WTC11 (cell line): ENCODE measurements around the gene ZFP36L2. TPM values are rescaled to one million over a fixed set of nuclear protein-coding genes. Genes with fewer than 3 reads are reported as not detected.

Experiments used
- ATAC-seq: fragments of 200-7000 bp; cut with Tn5 transposase; 2 replicates; pipeline ENCODE4 v1.10.0; 2021; ENCODE audit warnings: mild to moderate bottlenecking, moderate library complexity
- CTCF ChIA-PET: fragments of 300-600 bp; sonication (Branson Sonifier 250); formaldehyde crosslinking; loops from one replicate; lab custom pipeline; 2021; ENCODE audit warnings: antibody characterized with exemption; lab: Charles Lee
- POLR2A ChIA-PET: fragments of 350-600 bp; sonication (Branson Sonifier 250); formaldehyde crosslinking; loops from one replicate; lab custom pipeline; 2021; ENCODE audit warnings: antibody characterized with exemption; lab: Charles Lee
- DNase-seq: peaks from one replicate; pipeline ENCODE4 v3.0.0; 2021; ENCODE audit warnings: low spot score
- H3K27ac Mint-ChIP-seq: 2 replicates; pipeline ENCODE4 v1.8.0; 2021; ENCODE audit warnings: mixed read lengths
- H3K27me3 Mint-ChIP-seq: 2 replicates; pipeline ENCODE4 v1.8.0; 2021; ENCODE audit warnings: low read depth, mild to moderate bottlenecking, moderate library complexity, mixed read lengths
- H3K36me3 Mint-ChIP-seq: 2 replicates; pipeline ENCODE4 v1.8.0; 2021; ENCODE audit warnings: mixed read lengths
- H3K4me1 Mint-ChIP-seq: 2 replicates; pipeline ENCODE4 v1.8.0; 2022; ENCODE audit warnings: mixed read lengths
- H3K4me3 Mint-ChIP-seq: 2 replicates; pipeline ENCODE4 v1.8.0; 2021; ENCODE audit warnings: mild to moderate bottlenecking, moderate library complexity, mixed read lengths
- H3K9me3 Mint-ChIP-seq: 2 replicates; pipeline ENCODE4 v1.8.0; 2021; ENCODE audit warnings: mixed read lengths
- AFF4 ChIP-seq: sonication (generic); formaldehyde crosslinking; IDR thresholded peaks from 2 replicates; pipeline ENCODE4 v1.8.1; 2023; ENCODE audit warnings: mild to moderate bottlenecking, missing genetic modification reagents, borderline replicate concordance
- CBFB ChIP-seq: sonication (generic); formaldehyde crosslinking; IDR thresholded peaks from 2 replicates; pipeline ENCODE4 v1.8.1; 2022; ENCODE audit warnings: mild to moderate bottlenecking, low read depth, missing genetic modification reagents
- CREB1 ChIP-seq: sonication (generic); formaldehyde crosslinking; IDR thresholded peaks from 2 replicates; pipeline ENCODE4 v1.8.0; 2023; ENCODE audit warnings: mild to moderate bottlenecking, missing genetic modification reagents
- E2F1 ChIP-seq: sonication (generic); formaldehyde crosslinking; IDR thresholded peaks from 2 replicates; pipeline ENCODE4 v1.8.0; 2022; ENCODE audit warnings: mild to moderate bottlenecking, missing genetic modification reagents
- EMX1 ChIP-seq: fragments of 250-450 bp; sonication (Bioruptor Pico); IDR thresholded peaks from 2 replicates; pipeline ENCODE4 v1.8.0; 2021; ENCODE audit warnings: mild to moderate bottlenecking
- ERG ChIP-seq: fragments of 250-450 bp; sonication (Bioruptor Pico); IDR thresholded peaks from 2 replicates; pipeline ENCODE4 v1.8.0; 2021; ENCODE audit warnings: mild to moderate bottlenecking
- FOXK1 ChIP-seq: sonication (generic); formaldehyde crosslinking; IDR thresholded peaks from 2 replicates; pipeline ENCODE4 v1.8.0; 2022; ENCODE audit warnings: mild to moderate bottlenecking, moderate library complexity, missing genetic modification reagents
- GTF2I ChIP-seq: fragments of 250-450 bp; sonication (Bioruptor Pico); conservative IDR thresholded peaks from 2 replicates; pipeline ENCODE4 v1.4.0; 2021; ENCODE audit warnings: mild to moderate bottlenecking
- IRF2 ChIP-seq: sonication (generic); formaldehyde crosslinking; IDR thresholded peaks from 2 replicates; pipeline ENCODE4 v1.8.0; 2022; ENCODE audit warnings: low read depth, missing genetic modification reagents, borderline replicate concordance
- MXD4 ChIP-seq: fragments of 250-450 bp; sonication (Bioruptor Pico); IDR thresholded peaks from 2 replicates; pipeline ENCODE4 v1.8.0; 2021; ENCODE audit warnings: mild to moderate bottlenecking, moderate library complexity, borderline replicate concordance
- NR1H2 ChIP-seq: sonication (generic); formaldehyde crosslinking; IDR thresholded peaks from 2 replicates; pipeline ENCODE4 v1.9.0; 2021; ENCODE audit warnings: mild to moderate bottlenecking, moderate library complexity, missing genetic modification reagents
- RORB ChIP-seq: fragments of 250-450 bp; sonication (Bioruptor Pico); IDR thresholded peaks from 2 replicates; pipeline ENCODE4 v1.9.0; 2021; ENCODE audit warnings: mild to moderate bottlenecking
- SMAD4 ChIP-seq: sonication (generic); formaldehyde crosslinking; IDR thresholded peaks from 2 replicates; pipeline ENCODE4 v1.8.0; 2022; ENCODE audit warnings: mild to moderate bottlenecking, missing genetic modification reagents
- TCF7 ChIP-seq: sonication (generic); formaldehyde crosslinking; IDR thresholded peaks from 2 replicates; pipeline ENCODE4 v1.8.0; 2022; ENCODE audit warnings: mild to moderate bottlenecking, low read depth, missing genetic modification reagents, moderate library complexity
- ZBTB43 ChIP-seq: sonication (generic); formaldehyde crosslinking; IDR thresholded peaks from 2 replicates; pipeline ENCODE4 v1.8.1; 2023; ENCODE audit warnings: mild to moderate bottlenecking, missing genetic modification reagents
- ZMAT4 ChIP-seq: fragments of 250-450 bp; sonication (Bioruptor Pico); IDR thresholded peaks from 2 replicates; pipeline ENCODE4 v1.9.0; 2021; ENCODE audit warnings: mild to moderate bottlenecking
- ZNF138 ChIP-seq: sonication (generic); formaldehyde crosslinking; conservative IDR thresholded peaks from 2 replicates; pipeline ENCODE4 v1.8.1; 2022; ENCODE audit warnings: mild to moderate bottlenecking, moderate library complexity, missing genetic modification reagents
- ZNF263 ChIP-seq: sonication (generic); formaldehyde crosslinking; IDR thresholded peaks from 2 replicates; pipeline ENCODE4 v1.8.1; 2022; ENCODE audit warnings: low read depth, mild to moderate bottlenecking, moderate library complexity, missing genetic modification reagents
- ZNF317 ChIP-seq: sonication (generic); formaldehyde crosslinking; IDR thresholded peaks from 2 replicates; pipeline ENCODE4 v1.8.1; 2023; ENCODE audit warnings: low read depth, mild to moderate bottlenecking, moderate library complexity, missing genetic modification reagents, borderline replicate concordance
- total RNA-seq: library from RNA; stranded (reverse); gene quantifications from 3 replicates; pipeline ENCODE4 v1.2.3, GENCODE V29; 2021

The ZFP36L2 gene
- total RNA-seq, 1 experiment from 2014 or later, result 50.4 TPM

- 0 out of 2 replicates have a peak overlapping the region, but pooled peaks have one; percentile 10 for H3K27ac Mint-ChIP-seq
- H3K4me3 Mint-ChIP-seq, result no peak overlapping the region
- TF ChIP-seq ZNF263 (CRISPR knock-in tag), result no peak
- no peaks in the 10 kb centered on the region for H3K9me3 Mint-ChIP-seq
- ATAC-seq (no peak), DNase-seq (no peak)
- no peaks in the 10 kb centered on the region for H3K36me3 Mint-ChIP-seq
- ChIA-PET POLR2A (no interaction called here), CTCF (interaction anchor here (1.0 kb wide), 1 partner anchor 309 kb away, joined by 3 read pairs; no protein-coding TSS in a partner anchor)
- H3K4me1 Mint-ChIP-seq, result peaks cover 28% of the 10 kb centered on the region
- no peaks in the 10 kb centered on the region for H3K27me3 Mint-ChIP-seq
These were observed 41.9 kb upstream of the ZFP36L2 start for GRCh38 chr2:43268066-43268953.

- Mint-ChIP-seq H3K36me3 (no peaks in the 10 kb centered on the region), H3K4me3 (no peak overlapping the region), H3K4me1 (peaks cover 28% of the 10 kb centered on the region), H3K9me3 (no peaks in the 10 kb centered on the region), H3K27me3 (no peaks in the 10 kb centered on the region), H3K27ac (no peak overlapping the region)
- TF ChIP-seq EMX1 (CRISPR knock-in tag), result no peak
- no peak for TF ChIP-seq ZBTB43 (CRISPR knock-in tag)
- no peak for TF ChIP-seq ZNF138 (CRISPR knock-in tag)
- TF ChIP-seq MXD4, result no peak
- no peak for TF ChIP-seq GTF2I (CRISPR knock-in tag)
- no peak for TF ChIP-seq ZNF317 (CRISPR knock-in tag)
- TF ChIP-seq IRF2 (CRISPR knock-in tag), result no peak
- no peak for TF ChIP-seq ZMAT4 (CRISPR knock-in tag)
- no peak for TF ChIP-seq CREB1 (CRISPR knock-in tag)
- no peak for TF ChIP-seq SMAD4 (CRISPR knock-in tag)
- no peak for TF ChIP-seq RORB (CRISPR knock-in tag)
- TF ChIP-seq FOXK1, result no peak
- no peak for TF ChIP-seq CBFB (CRISPR knock-in tag)
- TF ChIP-seq TCF7 (CRISPR knock-in tag), result no peak
- no peak for TF ChIP-seq NR1H2 (CRISPR knock-in tag)
- TF ChIP-seq AFF4 (CRISPR knock-in tag), result no peak
- no peak for TF ChIP-seq ERG (CRISPR knock-in tag)
- TF ChIP-seq E2F1, result no peak
- ATAC-seq (no peak), DNase-seq (no peak)
- POLR2A ChIA-PET, result no interaction called here
- CTCF ChIA-PET, result interaction anchor here (1.0 kb wide), 1 partner anchor 310 kb away, joined by 3 read pairs; no protein-coding TSS in a partner anchor
These were observed 41.0 kb upstream of the ZFP36L2 start for GRCh38 chr2:43267381-43267780.
